Panc1 (cell line): ENCODE results near the gene MAML1. TPM values are rescaled to one million over a fixed set of nuclear protein-coding genes. Genes with fewer than 3 reads are reported as not detected.
A peak's percentile ranks its signal among the peaks of the same experiment; 100 is the strongest.

Source experiments
- ATAC-seq: fragments of 200-7000 bp; cut with Tn5 transposase; 2 replicates; pipeline ENCODE4 v1.9.1; 2020; ENCODE audit warnings: mild to moderate bottlenecking, moderate library complexity
- BruUV-seq: library from RNA; stranded (reverse); fragments of 400-500 nt; replicated peaks from 2 replicates; lab custom pipeline; 2021; lab: Mats Ljungman, UMichigan
- CTCF ChIA-PET: fragments of 300-600 bp; sonication (Branson Sonifier 250); formaldehyde crosslinking; loops from one replicate; lab custom pipeline; 2022; ENCODE audit warnings: antibody characterized with exemption; lab: Charles Lee
- POLR2A ChIA-PET: fragments of 300-600 bp; sonication (Branson Sonifier 250); formaldehyde crosslinking; loops from one replicate; lab custom pipeline; 2022; ENCODE audit warnings: antibody characterized with exemption; lab: Charles Lee
- DNase-seq: peaks from one replicate; pipeline ENCODE4 v3.0.0-alpha.2; 2010; ENCODE audit warnings: low read depth, low spot score
- H3K27ac ChIP-seq: 2 replicates; pipeline ENCODE4 v1.5.1; 2011; ENCODE audit warnings: mild to moderate bottlenecking, low read length, inconsistent platforms
- H3K27me3 ChIP-seq: fragments of 200-500 bp; sonication (Bioruptor generic); 2 replicates; pipeline ENCODE4 v1.6.0; 2014; ENCODE audit warnings: low read length, inconsistent platforms; ENCODE audit not compliant: control insufficient read depth, insufficient read depth
- H3K36me3 ChIP-seq: fragments of 200-500 bp; sonication (Bioruptor generic); 2 replicates; pipeline ENCODE4 v1.5.1; 2014; ENCODE audit warnings: inconsistent platforms, mild to moderate bottlenecking, low read length, moderate library complexity; ENCODE audit not compliant: control insufficient read depth, insufficient read depth
- H3K4me1 ChIP-seq: 2 replicates; pipeline ENCODE4 v1.5.1; 2011; ENCODE audit warnings: inconsistent platforms, mild to moderate bottlenecking, low read length, moderate library complexity; ENCODE audit not compliant: control insufficient read depth, insufficient read depth
- H3K4me3 ChIP-seq, 2 experiments: 2 replicates each; pipeline ENCODE4 v1.5.1; 2011 to 2012; ENCODE audit warnings: low read depth in 2 of 2, low read length in 2 of 2, mild to moderate bottlenecking in 2 of 2, inconsistent platforms in 1 of 2, moderate library complexity in 1 of 2
- H3K9me3 ChIP-seq: fragments of 200-500 bp; sonication (Bioruptor generic); 2 replicates; pipeline ENCODE4 v1.5.1; 2014; ENCODE audit warnings: low read depth, mild to moderate bottlenecking, inconsistent platforms, low read length, moderate library complexity; ENCODE audit not compliant: control insufficient read depth, insufficient read depth
- CTCF ChIP-seq: fragments of 450-650 bp; IDR thresholded peaks from 2 replicates; pipeline ENCODE4 v1.5.1; 2017; ENCODE audit warnings: mild to moderate bottlenecking
- POLR2AphosphoS5 ChIP-seq: IDR thresholded peaks from 2 replicates; pipeline ENCODE4 v1.6.1; 2012; ENCODE audit warnings: mild to moderate bottlenecking, low read depth, low read length, moderate library complexity
- REST ChIP-seq, 2 experiments: IDR thresholded peaks; 2 replicates each; pipeline ENCODE4 v1.6.1; 2011 to 2012; ENCODE audit warnings: low read depth in 2 of 2, control low read depth in 1 of 2, low read length in 1 of 2, mild to moderate bottlenecking in 1 of 2, moderate library complexity in 1 of 2; ENCODE audit not compliant: insufficient read depth in 1 of 2
- SIN3A ChIP-seq: IDR thresholded peaks from 2 replicates; pipeline ENCODE4 v1.6.1; 2012; ENCODE audit warnings: low read depth, mild to moderate bottlenecking, low read length, moderate library complexity, borderline replicate concordance; ENCODE audit not compliant: insufficient read depth
- TCF7L2 ChIP-seq: IDR thresholded peaks from 2 replicates; pipeline ENCODE4 v1.6.1; 2011; ENCODE audit warnings: mild to moderate bottlenecking, low read depth, low read length, inconsistent platforms
- in situ Hi-C: cut with HindIII; loops from 2 replicates; pipeline ENCODE4 v1.10.0; 2016; ENCODE audit warnings: low sequenced_read_pairs, low pct_unique_long_range_greater_than_20kb
- intact Hi-C: fragments of 100-400 bp; cut with micrococcal nuclease; formaldehyde crosslinking; loops from one replicate; pipeline ENCODE4 v1.10.0; 2022; ENCODE audit not compliant: unreplicated experiment
- total RNA-seq: library from RNA; stranded (reverse); gene quantifications from one replicate; pipeline ENCODE4 v1.2.1, GENCODE V29; 2021; ENCODE audit not compliant: unreplicated experiment

MAML1 gene
- total RNA-seq, 1 experiment from 2014 or later: 31.3 TPM

GRCh38 chr5:179773686-179774040 is 41.0 kb downstream of the MAML1 start:
- no peaks in the 10 kb centered on the region for H3K9me3 ChIP-seq
- TF ChIP-seq CTCF: no peak
- TF ChIP-seq REST (IDR thresholded peaks at IDR 0.05; ENCODE audit: insufficient read depth in 1 of 2, low read depth in 2 of 2, low read length in 1 of 2): no peak
- no peak for TF ChIP-seq TCF7L2
- no peak for TF ChIP-seq SIN3A
- TF ChIP-seq POLR2AphosphoS5: no peak
- intact Hi-C loops: no loop called here
- no peak overlapping the region for H3K4me3 ChIP-seq
- POLR2A ChIA-PET: no interaction called here
- peaks cover 5% of the 10 kb centered on the region; the same call in 1 of the 2 replicates for H3K36me3 ChIP-seq
- no TSS peak for BruUV-seq
- CTCF ChIA-PET: interaction anchor here (1.2 kb wide), 1 partner anchor 10 kb away, joined by 4 read pairs; no protein-coding TSS in a partner anchor
- H3K27ac ChIP-seq: no peak overlapping the region
- H3K27me3 ChIP-seq: no peaks in the 10 kb centered on the region
- no peaks in the 10 kb centered on the region for H3K4me1 ChIP-seq
- DNase-seq (no peak), ATAC-seq (no peak)
- in situ Hi-C loops: no loop called here

- POLR2A ChIA-PET: interaction anchor here (0.6 kb wide), 1 partner anchor 32 kb away, joined by 4 read pairs; no protein-coding TSS in a partner anchor
These were observed 41.8 kb downstream of the MAML1 start for GRCh38 chr5:179774442-179774841.

More at GRCh38 chr5:179774442-179774841, 41.8 kb downstream of the MAML1 start:
- no peaks in the 10 kb centered on the region for H3K27me3 ChIP-seq
- H3K4me1 ChIP-seq: no peaks in the 10 kb centered on the region
- TF ChIP-seq SIN3A (no peak), TCF7L2 (no peak), CTCF (no peak), POLR2AphosphoS5 (no peak), REST (IDR thresholded peaks at IDR 0.05; ENCODE audit: insufficient read depth in 1 of 2, low read depth in 2 of 2, low read length in 1 of 2) (no peak)
- peaks cover 5% of the 10 kb centered on the region; the same call in 1 of the 2 replicates for H3K36me3 ChIP-seq
- intact Hi-C loops (no loop called here), in situ Hi-C loops (no loop called here)
- H3K9me3 ChIP-seq: no peaks in the 10 kb centered on the region
- no peak overlapping the region for H3K27ac ChIP-seq
- BruUV-seq: no TSS peak
- DNase-seq (no peak), ATAC-seq (peak; percentile 33; the same call in 1 of the 2 replicates)
- H3K4me3 ChIP-seq: no peak overlapping the region
- CTCF ChIA-PET: interaction anchor here (1.2 kb wide), 1 partner anchor 11 kb away, joined by 4 read pairs; no protein-coding TSS in a partner anchor
